Common myeloid progenitor, CD34-positive (primary cell): ENCODE data around the gene SAMD8.
A peak's percentile ranks its signal among the peaks of the same experiment; 100 is the strongest.
"Not testable (repeated sequence)": the region's sequence is repeated elsewhere in the genome, so short reads cannot be mapped to it uniquely, and the experiment has no call there.

ENCODE experiments used
- CTCF ChIA-PET: fragments of 350-600 bp; sonication (Branson Sonifier 250); formaldehyde crosslinking; loops from one replicate; lab custom pipeline; 2021; ENCODE audit warnings: antibody characterized with exemption; lab: Charles Lee
- POLR2A ChIA-PET: fragments of 350-600 bp; sonication (Branson Sonifier 250); formaldehyde crosslinking; loops from one replicate; lab custom pipeline; 2021; ENCODE audit warnings: antibody characterized with exemption; lab: Charles Lee
- DNase-seq, 3 donors: peaks; one replicate each; pipeline versions ENCODE4 v3.0.0 to v3.0.0-alpha.2; 2013
- H3K27ac ChIP-seq, 2 experiments: 1 replicate in 1 of 2; 2 replicates in 1 of 2; pipeline ENCODE4 v1.7.0; 2013; ENCODE audit warnings: inconsistent platforms in 2 of 2, low read length in 2 of 2, mild to moderate bottlenecking in 2 of 2, low read depth in 1 of 2, moderate library complexity in 1 of 2; ENCODE audit not compliant: severe bottlenecking in 2 of 2, insufficient read depth in 1 of 2, poor library complexity in 1 of 2
- H3K27me3 ChIP-seq, 5 experiments: replicated peaks in 2 of 5; 1 replicate in 3 of 5; 2 replicates in 2 of 5; pipeline versions ENCODE4 v1.6.1 to v1.7.0; 2013; ENCODE audit warnings: low read length in 4 of 5, mild to moderate bottlenecking in 2 of 5, moderate library complexity in 2 of 5, inconsistent platforms in 1 of 5; ENCODE audit not compliant: insufficient read depth in 5 of 5, control insufficient read depth in 4 of 5
- H3K36me3 ChIP-seq, 4 experiments: 1 replicate in 2 of 4; 2 replicates in 2 of 4; pipeline versions ENCODE4 v1.6.1 to v1.7.0; 2013; ENCODE audit warnings: low read length in 3 of 4, control low read depth in 1 of 4, mild to moderate bottlenecking in 1 of 4; ENCODE audit not compliant: control insufficient read depth in 4 of 4, insufficient read depth in 4 of 4
- H3K4me1 ChIP-seq, 4 experiments: 1 replicate in 3 of 4; 2 replicates in 1 of 4; pipeline versions ENCODE4 v1.6.1 to v1.7.1; 2013; ENCODE audit warnings: low read length in 3 of 4, mild to moderate bottlenecking in 3 of 4, control low read depth in 1 of 4, inconsistent platforms in 1 of 4, moderate library complexity in 1 of 4; ENCODE audit not compliant: control insufficient read depth in 4 of 4, insufficient read depth in 4 of 4; ENCODE audit errors: control extremely low read depth in 1 of 4
- H3K4me3 ChIP-seq, 7 experiments: 1 replicate in 4 of 7; 2 replicates in 3 of 7; pipeline versions ENCODE4 v1.5.1 to v1.7.0; 2013; ENCODE audit warnings: mild to moderate bottlenecking in 7 of 7, low read length in 6 of 7, moderate library complexity in 6 of 7, inconsistent platforms in 2 of 7, low read depth in 2 of 7, control low read depth in 1 of 7; ENCODE audit not compliant: insufficient read depth in 4 of 7, control insufficient read depth in 1 of 7; ENCODE audit errors: extremely low read depth in 1 of 7
- H3K9me3 ChIP-seq, 5 experiments: 1 replicate in 4 of 5; 2 replicates in 1 of 5; pipeline versions ENCODE4 v1.6.1 to v1.7.1; 2013; ENCODE audit warnings: low read length in 4 of 5, mild to moderate bottlenecking in 2 of 5, inconsistent platforms in 1 of 5, low read depth in 1 of 5, moderate library complexity in 1 of 5; ENCODE audit not compliant: control insufficient read depth in 4 of 5, insufficient read depth in 2 of 5; ENCODE audit errors: control extremely low read depth in 1 of 5
- WGBS: methylation state at CpG from one replicate; pipeline ENCODE4 v1.1.5; 2013; ENCODE audit not compliant: insufficient coverage; 5-methylcytosine and 5-hydroxymethylcytosine counted together

SAMD8 gene

GRCh38 chr10:75179657-75180177, 68.3 kb downstream of the SAMD8 start:
- Histone ChIP-seq H3K9me3 (no peaks in the 10 kb centered on the region), H3K27ac (no peak overlapping the region), H3K4me3 (no peak overlapping the region), H3K27me3 (no peaks in the 10 kb centered on the region), H3K36me3 (peaks cover 2 to 19% (median 12%) of the 10 kb centered on the region in 4 experiments), H3K4me1 (no peaks in the 10 kb centered on the region)
- POLR2A ChIA-PET, result no interaction called here
- WGBS, result 71% methylated on average over 1 of the region's 1 CpG
- no peak for DNase-seq
- CTCF ChIA-PET, result interaction anchor here (0.5 to 1.8 kb wide), 3 partner anchors 8 to 1124 kb away, joined by 3 read pairs; no protein-coding TSS in a partner anchor

- no peak overlapping the region for H3K27ac ChIP-seq
- CTCF ChIA-PET, result interaction anchor here (0.8 kb wide), 1 partner anchor 91 kb away, joined by 3 read pairs; no protein-coding TSS in a partner anchor
- peaks cover 2 to 22% (median 12%) of the 10 kb centered on the region in 4 experiments for H3K36me3 ChIP-seq
- POLR2A ChIA-PET, result no interaction called here
- H3K27me3 ChIP-seq, result no peaks in the 10 kb centered on the region
- no peaks in the 10 kb centered on the region for H3K9me3 ChIP-seq
- DNase-seq, result no peak
- no peak overlapping the region for H3K4me3 ChIP-seq
- H3K4me1 ChIP-seq, result no peaks in the 10 kb centered on the region
- 100% methylated on average over 1 of the region's 2 CpGs for WGBS
Measured at GRCh38 chr10:75180592-75180991, 69.1 kb downstream of the SAMD8 start.

GRCh38 chr10:75181073-75181472, 69.6 kb downstream of the SAMD8 start:
- ChIA-PET CTCF (interaction anchor here (0.8 to 2.4 kb wide), 3 partner anchors 8 to 91 kb away, joined by 3 to 9 read pairs (median 3); no protein-coding TSS in a partner anchor), POLR2A (no interaction called here)
- Histone ChIP-seq H3K27ac (no peak overlapping the region), H3K27me3 (no peaks in the 10 kb centered on the region), H3K9me3 (no peaks in the 10 kb centered on the region), H3K4me1 (no peaks in the 10 kb centered on the region), H3K36me3 (peaks cover 2 to 18% (median 8%) of the 10 kb centered on the region in 4 experiments), H3K4me3 (no peak overlapping the region)
- no peak for DNase-seq
- no CpG with 5 or more reads among the region's 1 CpG for WGBS

GRCh38 chr10:75186310-75186709, 74.9 kb downstream of the SAMD8 start:
- Histone ChIP-seq H3K27ac (no peak overlapping the region), H3K27me3 (no peaks in the 10 kb centered on the region), H3K4me3 (no peak overlapping the region), H3K36me3 (peaks cover 0 to 6% (median 1%) of the 10 kb centered on the region in 4 experiments), H3K4me1 (no peaks in the 10 kb centered on the region), H3K9me3 (no peaks in the 10 kb centered on the region)
- whole genome bisulfite sequencing, result 93% methylated on average over 4 of the region's 4 CpGs
- ChIA-PET CTCF (interaction anchor here (0.7 to 6.6 kb wide), 8 partner anchors 9 to 74 kb away, joined by 3 to 46 read pairs (median 5); partner anchors contain the start of gene VDAC2), POLR2A (no interaction called here)
- DNase-seq, result no peak

GRCh38 chr10:75187961-75188426, 76.5 kb downstream of the SAMD8 start:
- DNase-seq, result peak; percentile 70 to 88 (median 83)

GRCh38 chr10:75188522-75188921, 77.1 kb downstream of the SAMD8 start:
- H3K4me1 ChIP-seq, POLR2A ChIA-PET, H3K36me3 ChIP-seq, H3K27ac ChIP-seq, H3K27me3 ChIP-seq, H3K4me3 ChIP-seq, DNase-seq, H3K9me3 ChIP-seq: not testable (repeated sequence)
- CTCF ChIA-PET, result interaction anchor here (0.6 to 6.6 kb wide), 16 partner anchors 9 to 55 kb away, joined by 3 to 46 read pairs (median 4); partner anchors contain the start of gene VDAC2
- WGBS, result 100% methylated on average over 4 of the region's 9 CpGs

More at GRCh38 chr10:75187961-75188426, 76.5 kb downstream of the SAMD8 start:
- Histone ChIP-seq H3K4me3 (no peak overlapping the region), H3K4me1 (no peaks in the 10 kb centered on the region), H3K36me3 (peaks cover 0 to 4% (median 0%) of the 10 kb centered on the region in 4 experiments), H3K27me3 (no peaks in the 10 kb centered on the region), H3K9me3 (no peaks in the 10 kb centered on the region), H3K27ac (no peak overlapping the region)
- POLR2A ChIA-PET, result no interaction called here
- no CpG with 5 or more reads among the region's 3 CpGs for WGBS
- CTCF ChIA-PET, result interaction anchor here (0.6 to 6.6 kb wide), 15 partner anchors 9 to 55 kb away, joined by 3 to 46 read pairs (median 5); partner anchors contain the start of gene VDAC2
